ENCODE measurements around the gene TLCD2. TPM values are rescaled to one million over a fixed set of nuclear protein-coding genes. Genes with fewer than 3 reads are reported as not detected.

TLCD2 gene
- total RNA-seq, 4 donors from 2014 or later: 6.3 to 39.4 (median 16.9) TPM

GRCh38 chr17:1727258-1727789 lies 17.1 kb upstream of the TLCD2 start:
- no peak for TF ChIP-seq CTCF (IDR thresholded peaks at IDR 0.05; ENCODE audit: low read depth)

GRCh38 chr17:1726626-1727257 lies 16.6 kb upstream of the TLCD2 start:
- no peak for TF ChIP-seq CTCF (IDR thresholded peaks at IDR 0.05; ENCODE audit: low read depth)

GRCh38 chr17:1725642-1726511 lies 15.7 kb upstream of the TLCD2 start:
- no peak for TF ChIP-seq CTCF (IDR thresholded peaks at IDR 0.05; ENCODE audit: low read depth)

- TF ChIP-seq CTCF (IDR thresholded peaks at IDR 0.05; ENCODE audit: low read depth): no peak
Measured at GRCh38 chr17:1724869-1725641, 14.9 kb upstream of the TLCD2 start.

- no peak for TF ChIP-seq CTCF (IDR thresholded peaks at IDR 0.05; ENCODE audit: low read depth)
Measured at GRCh38 chr17:1724351-1724868, 14.2 kb upstream of the TLCD2 start, which contains the start of gene WDR81. TSS of gene WDR81 (plus strand) at chr17:1724704. CDS start at chr17:1724960, 256 bp downstream.

- TF ChIP-seq CTCF (IDR thresholded peaks at IDR 0.05; ENCODE audit: low read depth): no peak
Measured at GRCh38 chr17:1720856-1721386, 10.7 kb upstream of the TLCD2 start.

All from subcutaneous adipose tissue (tissue), 4 donors.